A673 (cell line): ENCODE data around the gene ZNF576. TPM values are rescaled to one million over a fixed set of nuclear protein-coding genes. Genes with fewer than 3 reads are reported as not detected.

Source experiments
- BruUV-seq: library from RNA; stranded (reverse); fragments of 400-500 nt; replicated peaks from 2 replicates; lab custom pipeline; 2021; lab: Mats Ljungman, UMichigan
- CTCF ChIA-PET: fragments of 300-600 bp; sonication (Branson Sonifier 250); formaldehyde crosslinking; loops from one replicate; lab custom pipeline; 2022; ENCODE audit warnings: antibody characterized with exemption; lab: Charles Lee
- POLR2A ChIA-PET: fragments of 300-600 bp; sonication (Branson Sonifier 250); formaldehyde crosslinking; loops from one replicate; lab custom pipeline; 2022; ENCODE audit warnings: antibody characterized with exemption; ENCODE audit not compliant: low non-redundant PET; lab: Charles Lee
- DNase-seq: peaks from one replicate; pipeline ENCODE4 v3.0.0-alpha.2; 2015; ENCODE audit warnings: low spot score
- H3K27ac ChIP-seq: fragments of 200-600 bp; sonication (generic); 2 replicates; pipeline ENCODE4 v1.5.1; 2016; ENCODE audit warnings: mixed run types, low read depth, mild to moderate bottlenecking, mixed read lengths, antibody characterized with exemption, low read length; ENCODE audit not compliant: poor library complexity, severe bottlenecking
- H3K27me3 ChIP-seq: fragments of 200-600 bp; sonication (generic); replicated peaks from 2 replicates; pipeline ENCODE4 v1.6.1; 2017; ENCODE audit warnings: mixed run types, low read depth, mild to moderate bottlenecking, mixed read lengths, antibody characterized with exemption, low read length; ENCODE audit not compliant: insufficient read depth, poor library complexity
- H3K36me3 ChIP-seq: fragments of 200-600 bp; sonication (generic); 2 replicates; pipeline ENCODE4 v1.6.1; 2016; ENCODE audit warnings: mixed run types, mild to moderate bottlenecking, mixed read lengths, antibody characterized with exemption, low read length; ENCODE audit not compliant: insufficient read depth, poor library complexity, severe bottlenecking
- H3K4me1 ChIP-seq: fragments of 200-600 bp; sonication (generic); 2 replicates; pipeline ENCODE4 v1.6.1; 2017; ENCODE audit warnings: mixed run types, mild to moderate bottlenecking, mixed read lengths, antibody characterized with exemption, low read length; ENCODE audit not compliant: insufficient read depth, poor library complexity, severe bottlenecking
- H3K4me3 ChIP-seq: fragments of 200-600 bp; sonication (generic); 2 replicates; pipeline ENCODE4 v1.5.1; 2016; ENCODE audit warnings: low read depth, mixed run types, mild to moderate bottlenecking, mixed read lengths, low read length; ENCODE audit not compliant: poor library complexity, severe bottlenecking
- H3K9me3 ChIP-seq: fragments of 200-600 bp; sonication (generic); 2 replicates; pipeline ENCODE4 v1.6.1; 2016; ENCODE audit warnings: mixed run types, low read depth, mild to moderate bottlenecking, mixed read lengths, antibody characterized with exemption, low read length; ENCODE audit not compliant: poor library complexity, severe bottlenecking
- EZH2 ChIP-seq: fragments of 200-600 bp; sonication (generic); IDR thresholded peaks from 2 replicates; pipeline ENCODE4 v1.6.1; 2017; ENCODE audit warnings: borderline replicate concordance, low read depth, mild to moderate bottlenecking, mixed read lengths, antibody characterized with exemption, low read length; ENCODE audit not compliant: poor library complexity, severe bottlenecking
- intact Hi-C: fragments of 100-400 bp; cut with micrococcal nuclease; formaldehyde crosslinking; loops from one replicate; pipeline ENCODE4 v1.10.0; 2022; ENCODE audit not compliant: unreplicated experiment
- total RNA-seq: library from RNA; stranded (reverse); gene quantifications from 2 replicates; pipeline ENCODE4 v1.2.3, GENCODE V29; 2021
- TF ChIP-seq, protein P1 (sequence below): fragments of 300-800, 200-600 bp; sonication (generic); conservative IDR thresholded peaks from 2 replicates; pipeline ENCODE4 v1.5.1; 2017; ENCODE audit warnings: low read depth, mild to moderate bottlenecking, antibody characterized with exemption, low read length, moderate library complexity, mixed read lengths

Gene ZNF576
- total RNA-seq, 1 experiment from 2014 or later, result 20.3 TPM

DNA sequence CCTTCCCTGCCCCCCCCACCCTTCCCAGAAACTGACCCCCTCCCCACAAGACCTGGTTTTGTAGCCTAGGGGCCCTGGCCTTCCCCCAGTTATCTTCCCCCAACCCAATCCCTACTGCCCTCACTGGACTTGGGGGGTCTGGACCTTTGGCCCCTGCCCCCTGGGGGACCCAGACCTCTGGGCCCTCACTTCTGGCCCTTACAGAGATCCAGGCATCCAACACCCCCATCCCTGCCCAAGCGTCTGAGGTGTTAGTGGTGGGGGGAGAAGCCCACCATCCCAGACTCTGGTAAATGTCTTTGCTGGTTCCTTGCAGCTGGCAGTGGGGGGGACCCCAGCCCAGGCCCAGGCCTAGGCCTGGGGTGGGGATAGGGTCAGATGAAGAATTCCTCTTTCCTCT is 26.6 kb downstream of the ZNF576 start:
- Histone ChIP-seq H3K27ac (peak overlapping the region; percentile 45), H3K9me3 (no peaks in the 10 kb centered on the region), H3K36me3 (peaks cover 6% of the 10 kb centered on the region), H3K4me1 (peaks cover 9% of the 10 kb centered on the region), H3K4me3 (no peak overlapping the region), H3K27me3 (no peaks in the 10 kb centered on the region)
- no peak for TF ChIP-seq EZH2
- TF ChIP-seq, protein P1, sequence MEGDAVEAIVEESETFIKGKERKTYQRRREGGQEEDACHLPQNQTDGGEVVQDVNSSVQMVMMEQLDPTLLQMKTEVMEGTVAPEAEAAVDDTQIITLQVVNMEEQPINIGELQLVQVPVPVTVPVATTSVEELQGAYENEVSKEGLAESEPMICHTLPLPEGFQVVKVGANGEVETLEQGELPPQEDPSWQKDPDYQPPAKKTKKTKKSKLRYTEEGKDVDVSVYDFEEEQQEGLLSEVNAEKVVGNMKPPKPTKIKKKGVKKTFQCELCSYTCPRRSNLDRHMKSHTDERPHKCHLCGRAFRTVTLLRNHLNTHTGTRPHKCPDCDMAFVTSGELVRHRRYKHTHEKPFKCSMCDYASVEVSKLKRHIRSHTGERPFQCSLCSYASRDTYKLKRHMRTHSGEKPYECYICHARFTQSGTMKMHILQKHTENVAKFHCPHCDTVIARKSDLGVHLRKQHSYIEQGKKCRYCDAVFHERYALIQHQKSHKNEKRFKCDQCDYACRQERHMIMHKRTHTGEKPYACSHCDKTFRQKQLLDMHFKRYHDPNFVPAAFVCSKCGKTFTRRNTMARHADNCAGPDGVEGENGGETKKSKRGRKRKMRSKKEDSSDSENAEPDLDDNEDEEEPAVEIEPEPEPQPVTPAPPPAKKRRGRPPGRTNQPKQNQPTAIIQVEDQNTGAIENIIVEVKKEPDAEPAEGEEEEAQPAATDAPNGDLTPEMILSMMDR, result no peak
- no TSS peak for BruUV-seq
- POLR2A ChIA-PET, result no interaction called here
- no peak for DNase-seq
- CTCF ChIA-PET, result no interaction called here
- intact Hi-C loops, result no loop called here

DNA sequence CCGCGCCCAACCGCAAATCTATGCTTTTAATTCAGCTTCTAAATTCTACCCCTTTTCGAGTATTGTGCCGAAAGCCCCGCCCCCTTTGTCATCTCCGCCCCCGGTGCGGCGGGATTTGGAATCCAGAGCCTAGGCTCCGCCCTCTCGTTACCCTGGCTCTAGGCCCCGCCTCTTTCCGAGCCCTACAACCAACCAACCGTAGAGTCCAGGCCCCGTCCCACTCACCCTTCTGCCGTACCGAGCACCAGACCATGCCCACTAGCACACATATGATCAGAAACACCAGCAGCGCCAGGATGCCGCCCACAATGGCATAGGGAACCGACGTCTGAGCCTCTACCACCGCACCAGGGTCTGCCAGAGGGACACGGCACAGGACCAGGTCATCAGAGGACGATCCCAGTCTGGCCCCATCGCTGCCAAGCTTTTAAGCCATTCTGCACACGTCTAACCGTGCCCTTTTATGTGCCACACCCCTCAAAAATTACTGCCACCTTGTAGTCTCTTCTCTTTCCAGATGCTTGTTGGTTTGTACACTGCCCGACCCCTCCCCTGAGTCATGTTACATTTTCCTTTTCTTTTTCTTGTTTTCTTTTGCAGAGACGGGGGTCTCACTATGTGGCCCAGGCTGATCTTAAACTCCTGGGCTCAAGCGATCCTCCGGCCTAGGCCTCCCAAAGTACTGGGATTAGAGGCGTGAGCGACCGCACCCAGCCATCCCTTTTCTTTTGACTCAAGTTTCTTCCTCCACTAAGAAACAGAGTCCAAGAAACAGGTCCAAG is 27.7 kb downstream of the ZNF576 start:
- no peak overlapping the region for H3K4me3 ChIP-seq
- no peaks in the 10 kb centered on the region for H3K9me3 ChIP-seq
- CTCF ChIA-PET, result no interaction called here
- no peaks in the 10 kb centered on the region for H3K27me3 ChIP-seq
- peaks cover 6% of the 10 kb centered on the region for H3K36me3 ChIP-seq
- POLR2A ChIA-PET, result no interaction called here
- peaks cover 9% of the 10 kb centered on the region for H3K4me1 ChIP-seq
- no peak overlapping the region for H3K27ac ChIP-seq
- TF ChIP-seq EZH2, result no peak
- TF ChIP-seq, protein P1, result no peak
- no TSS peak for BruUV-seq
- DNase-seq, result no peak
- intact Hi-C loops, result no loop called here

DNA sequence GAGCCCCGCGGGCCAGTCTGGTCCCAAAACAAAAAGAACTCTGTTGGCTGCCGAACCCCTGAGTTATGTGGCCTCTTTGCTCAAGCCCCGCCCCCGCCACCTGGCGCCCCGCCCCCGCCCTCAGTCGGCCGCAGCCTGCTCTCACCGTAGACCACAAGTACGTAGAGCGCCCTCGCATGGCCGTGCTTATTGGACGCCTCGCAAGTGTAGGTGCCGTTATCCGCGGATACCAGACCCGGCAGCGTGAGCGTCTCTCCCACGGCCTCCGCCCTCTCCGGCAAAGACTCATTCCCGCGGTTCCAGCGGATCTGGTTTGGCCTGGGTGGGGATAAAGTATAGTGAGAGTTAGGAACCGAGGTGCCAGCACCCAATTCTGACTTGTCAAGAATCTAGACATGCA is 28.5 kb downstream of the ZNF576 start:
- CTCF ChIA-PET, result no interaction called here
- Histone ChIP-seq H3K4me1 (peaks cover 9% of the 10 kb centered on the region), H3K9me3 (no peaks in the 10 kb centered on the region), H3K27ac (no peak overlapping the region), H3K27me3 (no peaks in the 10 kb centered on the region), H3K36me3 (peaks cover 6% of the 10 kb centered on the region), H3K4me3 (no peak overlapping the region)
- no peak for DNase-seq
- intact Hi-C loops, result no loop called here
- POLR2A ChIA-PET, result no interaction called here
- TF ChIP-seq, protein P1, result no peak
- TF ChIP-seq EZH2, result no peak
- no TSS peak for BruUV-seq
